Neural cell (in vitro differentiated cells): ENCODE measurements around the gene VSTM4.

Experiments
- CTCF ChIP-seq: fragments of 450-650 bp; IDR thresholded peaks from 2 replicates; pipeline ENCODE4 v1.5.1; 2014; ENCODE audit warnings: antibody characterized with exemption, mild to moderate bottlenecking, moderate library complexity; ENCODE audit not compliant: poor library complexity, severe bottlenecking
- EP300 ChIP-seq: fragments of 450-650 bp; conservative IDR thresholded peaks from 2 replicates; pipeline ENCODE4 v1.6.1; 2014; ENCODE audit warnings: antibody characterized with exemption, mild to moderate bottlenecking, moderate library complexity; ENCODE audit not compliant: poor library complexity, severe bottlenecking
- EZH2 ChIP-seq: fragments of 200-600, 300-800 bp; shearing (Covaris generic), sonication (generic); IDR thresholded peaks from 2 replicates; pipeline ENCODE4 v1.6.1; 2014; ENCODE audit warnings: antibody characterized with exemption, low read length, borderline replicate concordance, mild to moderate bottlenecking; ENCODE audit not compliant: insufficient read depth, poor library complexity, severe bottlenecking
- POLR2AphosphoS5 ChIP-seq: IDR thresholded peaks from 2 replicates; pipeline ENCODE4 v1.6.1; 2012
- REST ChIP-seq: IDR thresholded peaks from 2 replicates; pipeline ENCODE4 v1.6.1; 2012; ENCODE audit warnings: borderline replicate concordance

GRCh38 chr10:49082766-49083165, 32.6 kb downstream of the VSTM4 start:
- TF ChIP-seq POLR2AphosphoS5 (no peak), EP300 (no peak), CTCF (no peak), EZH2 (no peak), REST (no peak)
